Cortex of kidney (tissue), 1 donor: ENCODE data around the gene ADAMTS3.
"Not testable (repeated sequence)": the region's sequence is repeated elsewhere in the genome, so short reads cannot be mapped to it uniquely, and the experiment has no call there.

Experiments
- DNase-seq: peaks from one replicate; lab custom pipeline; 2025; lab: John Stamatoyannopoulos, UW

ADAMTS3 gene

DNA sequence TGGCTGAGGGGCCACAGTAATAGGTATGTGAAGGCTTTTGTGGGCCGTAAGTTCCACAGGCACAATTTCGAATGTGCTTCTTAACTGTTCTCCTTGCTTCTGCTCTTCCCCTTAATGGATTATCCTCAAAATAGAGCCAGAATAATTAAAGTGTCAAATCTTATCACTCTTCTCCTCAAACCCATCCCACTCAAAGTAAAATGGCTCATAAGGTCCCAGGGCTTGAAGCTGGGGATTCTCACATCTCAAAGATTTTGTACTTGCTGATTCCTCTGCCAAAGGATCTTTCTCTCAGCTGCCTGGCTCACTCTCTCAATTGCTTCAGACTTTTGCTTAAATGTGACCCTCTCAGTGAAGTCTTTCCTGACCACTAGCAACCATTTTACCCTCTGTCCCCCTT is 16.6 kb downstream of the ADAMTS3 start:
- DNase-seq: no peak

DNA sequence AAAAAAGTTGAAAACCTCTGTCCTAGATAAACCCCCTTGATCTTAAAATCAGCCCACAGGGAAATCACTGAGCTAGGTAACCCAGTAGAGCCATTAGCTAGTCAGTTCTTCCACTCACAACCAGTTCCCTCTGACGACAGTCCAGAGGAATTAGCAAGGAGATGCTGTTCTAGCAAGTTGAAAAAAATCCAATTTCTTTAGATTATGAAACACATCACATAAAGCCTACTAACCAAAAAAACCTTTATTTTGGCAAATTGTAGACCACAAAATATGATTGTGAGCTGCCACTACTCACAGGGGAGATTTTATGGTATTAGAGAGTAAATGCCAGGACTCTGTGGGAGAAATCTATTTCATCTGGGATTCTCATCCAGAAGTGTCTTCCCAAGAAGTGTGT is 22.6 kb downstream of the ADAMTS3 start:
- DNase-seq: no peak

DNA sequence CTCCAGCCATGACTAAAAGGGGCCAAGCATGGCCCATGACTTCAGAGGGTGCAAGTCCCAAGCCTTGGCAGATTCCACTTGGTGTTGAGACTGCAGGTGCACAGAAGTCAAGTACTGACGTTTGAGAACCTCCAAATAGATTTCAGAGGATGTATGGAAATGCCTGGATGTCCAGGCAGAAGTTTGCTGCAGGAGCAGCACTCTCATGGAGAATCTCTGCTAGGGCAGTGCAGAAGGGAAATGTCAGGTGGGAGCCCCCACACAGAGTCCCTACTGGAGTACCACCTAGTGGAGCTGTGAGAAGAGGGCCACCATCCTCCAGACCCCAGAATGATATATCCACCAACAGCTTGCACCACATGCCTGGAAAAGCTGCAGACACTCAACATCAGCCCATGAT is 28.3 kb downstream of the ADAMTS3 start:
- not testable (repeated sequence) for DNase-seq

DNA sequence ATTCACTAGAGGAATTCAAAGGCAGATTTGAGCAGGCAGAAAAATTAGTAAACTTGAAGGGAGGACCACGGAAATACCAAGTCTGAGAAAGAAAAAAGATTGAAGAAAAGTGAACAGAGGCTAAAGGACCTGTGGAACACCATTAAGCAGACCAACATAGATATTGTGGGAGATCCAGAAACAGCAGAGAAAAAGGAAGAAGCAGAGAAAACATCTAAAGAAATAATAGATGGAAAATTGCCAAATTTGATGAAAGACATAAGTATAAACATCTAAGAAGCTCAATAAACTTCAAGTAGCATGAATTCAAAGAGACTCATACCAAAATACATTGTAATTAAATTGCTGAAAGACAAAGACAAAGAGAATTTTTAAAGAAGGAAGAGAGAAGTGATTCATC is 31.0 kb downstream of the ADAMTS3 start:
- DNase-seq: no peak

DNA sequence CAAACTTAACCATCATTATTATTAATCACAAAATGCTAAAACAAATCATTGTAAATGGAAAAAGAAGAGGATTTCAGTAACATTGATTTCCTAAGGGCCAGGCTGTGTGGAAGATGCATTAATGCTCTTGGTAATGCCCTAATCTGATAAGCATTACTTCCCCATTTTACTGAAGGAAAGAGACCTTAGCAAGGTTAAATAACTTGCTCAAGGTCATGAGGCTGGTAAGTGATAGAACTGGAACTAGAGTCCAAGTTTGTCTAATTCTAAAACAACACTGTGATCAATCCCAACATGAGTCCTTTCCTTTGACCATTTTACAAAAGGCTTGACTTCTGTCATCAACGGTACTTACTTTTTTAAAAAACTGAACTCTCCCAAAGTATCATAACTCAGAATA is 32.6 kb downstream of the ADAMTS3 start:
- no peak for DNase-seq

DNA sequence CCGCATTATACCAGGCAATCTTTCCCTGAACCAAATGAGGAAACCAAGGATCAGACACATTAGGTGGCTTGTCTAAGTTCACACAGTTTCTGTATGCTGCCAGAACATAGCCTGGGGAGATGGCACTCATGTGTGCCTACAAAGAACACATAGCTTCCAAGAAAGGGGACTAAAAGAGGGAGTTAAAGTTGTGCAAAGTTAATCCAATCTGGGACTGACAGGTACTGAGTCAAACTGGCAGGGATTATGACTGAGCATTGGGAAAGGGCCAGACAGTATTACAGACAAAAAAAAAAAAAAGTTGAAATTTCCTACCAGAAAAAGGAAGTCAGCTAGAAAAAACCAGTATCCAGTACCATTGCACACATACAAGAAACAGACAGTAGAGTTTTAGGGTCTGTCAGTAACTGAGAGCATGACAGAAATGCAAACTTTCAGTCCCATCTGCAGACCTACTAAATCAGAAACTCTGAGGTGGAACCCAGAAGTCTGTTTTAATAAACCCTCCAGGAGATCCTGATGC is 37.2 kb downstream of the ADAMTS3 start:
- DNase-seq: no peak

DNA sequence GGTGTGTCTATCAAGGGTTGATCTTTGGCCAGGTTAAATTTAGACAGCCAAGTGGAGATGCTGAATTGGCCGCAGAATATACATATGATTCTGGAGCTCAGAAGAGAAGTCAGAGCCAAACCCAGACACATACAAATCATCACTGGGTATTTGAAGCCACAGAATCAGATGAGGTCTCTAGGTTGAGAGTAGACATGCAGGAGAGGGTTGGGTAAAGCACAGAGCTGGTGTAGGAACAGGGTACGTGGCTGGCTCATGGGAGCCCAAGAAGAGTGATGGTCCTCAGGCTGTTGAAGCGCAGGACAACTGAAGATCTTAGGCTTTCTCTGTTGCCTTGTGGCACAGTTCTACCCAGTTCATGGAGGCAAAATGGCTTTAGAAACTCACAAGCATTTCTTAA is 37.7 kb downstream of the ADAMTS3 start:
- DNase-seq: no peak

DNA sequence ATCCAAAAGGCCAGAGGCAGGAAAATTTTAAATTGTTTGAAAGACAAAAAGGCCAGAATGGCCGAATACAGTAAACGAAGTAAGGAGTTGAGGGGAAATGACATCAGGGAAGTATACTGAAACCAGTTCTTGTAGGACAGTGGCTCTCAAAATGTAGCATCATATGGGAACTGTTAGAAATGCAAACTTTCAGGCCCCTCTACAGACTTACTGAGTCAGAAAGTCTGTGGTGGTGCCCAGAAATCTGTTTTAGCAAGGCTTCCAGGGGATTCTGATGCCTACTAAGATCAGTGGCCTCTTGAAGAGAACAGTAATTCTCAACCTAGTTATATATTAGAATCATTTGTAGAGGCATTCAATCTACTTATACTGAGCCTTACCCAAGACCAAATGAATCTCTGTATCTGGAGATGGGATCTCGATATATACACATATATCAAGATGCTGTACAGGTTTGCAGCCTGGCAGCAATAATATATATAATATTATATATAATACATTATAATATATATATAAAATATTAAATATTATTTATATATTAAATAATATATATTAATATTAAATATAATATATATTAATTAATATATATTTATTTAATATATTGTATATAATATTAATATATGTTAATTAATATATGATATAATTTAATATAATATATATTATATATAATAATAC is 39.7 kb downstream of the ADAMTS3 start:
- no peak for DNase-seq

DNA sequence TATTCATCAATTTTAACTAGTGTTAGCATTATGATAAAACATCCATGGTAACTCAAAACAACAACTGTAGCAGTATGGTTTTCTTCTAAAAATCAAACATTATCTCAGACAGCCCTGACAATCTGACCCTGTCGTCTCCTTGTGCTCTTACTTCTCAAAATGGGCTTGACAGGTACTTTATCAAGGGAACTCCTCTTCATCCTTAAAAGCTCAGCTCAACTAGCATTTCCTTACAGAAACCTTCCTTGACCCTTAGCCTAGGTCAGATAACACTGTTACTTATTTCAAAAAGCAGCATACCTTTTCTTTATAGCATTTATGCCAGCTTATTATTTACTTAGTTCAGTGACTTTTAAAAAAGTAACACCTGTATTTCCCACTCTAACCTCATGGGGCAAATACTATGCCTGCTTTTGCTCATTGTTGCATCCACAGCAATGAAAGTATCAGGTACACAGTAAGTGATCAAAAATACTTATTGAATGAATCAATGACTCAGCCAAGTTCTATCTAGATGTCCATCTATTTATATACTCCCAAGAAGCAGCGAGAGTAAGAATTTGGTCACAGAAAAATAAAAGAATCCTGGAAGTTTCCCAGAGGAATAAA is 41.9 kb downstream of the ADAMTS3 start:
- DNase-seq: no peak

DNA sequence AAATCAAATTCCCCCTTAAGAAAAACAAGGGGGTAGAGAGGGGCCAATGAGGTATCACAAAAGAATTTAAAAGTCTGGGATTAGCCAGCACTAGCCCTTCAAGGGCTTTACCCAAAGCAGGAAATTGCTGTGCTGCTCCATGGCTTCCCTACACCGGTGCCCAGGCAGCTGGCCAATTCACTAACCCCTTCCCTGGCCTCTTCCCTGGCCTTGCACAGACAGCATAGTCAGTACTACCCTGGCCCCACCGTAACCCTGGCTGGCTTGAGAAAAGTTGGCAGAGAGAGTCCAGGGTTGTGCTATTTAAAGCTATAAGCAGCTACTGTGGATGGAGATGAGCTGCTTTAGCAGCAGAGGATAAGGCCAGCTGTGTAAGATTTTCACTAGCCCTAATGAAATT is 43.1 kb downstream of the ADAMTS3 start:
- no peak for DNase-seq

DNA sequence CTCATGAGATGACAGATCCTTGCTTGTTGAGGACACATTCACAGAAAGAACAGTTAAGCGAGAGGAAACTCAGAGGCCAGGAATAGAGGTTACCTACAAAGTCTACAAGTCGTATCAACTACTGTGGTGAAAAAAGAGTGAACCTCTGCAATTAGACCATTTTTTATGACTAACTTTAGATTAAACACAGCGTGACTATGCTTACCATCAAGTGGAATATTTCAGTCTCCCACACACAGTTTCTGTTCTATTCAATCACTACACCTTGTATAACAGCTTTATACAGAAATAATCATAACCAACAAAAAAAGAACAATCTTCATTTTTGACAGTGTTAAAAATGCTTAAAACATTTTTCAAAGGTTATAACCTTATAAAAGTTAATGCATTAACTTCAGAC is 46.6 kb downstream of the ADAMTS3 start:
- no peak for DNase-seq

DNA sequence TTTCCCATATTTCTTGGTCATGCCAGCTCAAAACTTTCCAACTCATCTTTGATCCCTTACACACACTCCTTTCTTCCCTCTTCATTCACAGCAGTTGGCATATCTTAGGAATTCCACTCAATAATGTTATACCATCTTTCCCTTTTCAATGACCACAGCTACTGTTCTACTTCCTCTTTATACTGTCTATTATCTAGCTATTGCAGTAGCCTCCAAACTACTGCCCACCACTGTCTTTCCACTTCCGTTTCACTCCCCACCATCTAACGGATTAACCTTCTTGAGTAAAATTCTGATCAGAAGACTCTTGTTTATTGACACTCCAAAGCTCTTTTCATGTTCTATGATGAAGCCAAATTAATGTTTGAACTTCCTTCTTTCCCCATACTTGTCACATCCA is 55.8 kb downstream of the ADAMTS3 start:
- DNase-seq: no peak

DNA sequence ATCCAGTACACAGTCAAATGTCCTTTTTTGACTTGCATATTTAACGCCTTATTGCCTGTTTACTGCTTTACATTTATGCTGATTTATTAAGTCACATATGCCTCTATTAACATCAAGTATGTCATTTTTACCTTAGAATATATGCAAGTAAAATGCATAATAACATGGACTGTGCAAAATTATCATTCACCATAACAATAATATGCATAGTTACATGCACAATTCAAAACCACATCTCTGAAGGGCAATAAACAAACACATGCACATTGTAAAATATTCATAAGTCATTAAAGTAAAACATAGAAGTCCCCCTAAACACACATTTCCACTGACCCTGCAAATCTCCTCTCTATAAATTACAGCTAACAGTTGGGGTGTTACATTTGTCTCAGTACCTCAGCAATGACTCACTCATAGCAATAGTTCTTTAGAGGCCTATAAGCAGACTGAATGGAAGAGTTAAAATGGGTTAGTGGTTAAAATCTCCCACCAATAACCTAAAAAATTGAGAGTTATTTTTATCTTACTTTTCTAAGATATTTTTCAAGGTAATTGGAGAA is 61.1 kb downstream of the ADAMTS3 start:
- no peak for DNase-seq

DNA sequence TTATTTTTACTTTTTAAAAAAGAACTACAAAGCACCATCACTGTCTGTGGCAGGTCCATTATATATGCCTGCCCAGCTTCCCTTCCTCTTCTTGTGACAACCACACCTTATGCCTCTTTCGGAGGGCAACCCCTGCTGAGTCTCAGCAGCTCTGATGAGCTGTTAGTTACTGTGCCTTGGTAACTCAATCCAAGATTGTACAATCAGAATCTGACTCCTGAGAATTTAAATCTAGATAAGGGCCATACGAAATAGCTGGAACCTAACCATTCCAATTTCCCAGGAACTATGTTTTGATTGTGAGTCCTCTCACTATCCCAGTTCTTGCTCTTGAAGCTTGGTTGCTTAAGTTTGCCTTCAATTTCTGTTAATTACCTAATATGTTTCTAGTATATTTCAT is 61.9 kb downstream of the ADAMTS3 start:
- no peak for DNase-seq

DNA sequence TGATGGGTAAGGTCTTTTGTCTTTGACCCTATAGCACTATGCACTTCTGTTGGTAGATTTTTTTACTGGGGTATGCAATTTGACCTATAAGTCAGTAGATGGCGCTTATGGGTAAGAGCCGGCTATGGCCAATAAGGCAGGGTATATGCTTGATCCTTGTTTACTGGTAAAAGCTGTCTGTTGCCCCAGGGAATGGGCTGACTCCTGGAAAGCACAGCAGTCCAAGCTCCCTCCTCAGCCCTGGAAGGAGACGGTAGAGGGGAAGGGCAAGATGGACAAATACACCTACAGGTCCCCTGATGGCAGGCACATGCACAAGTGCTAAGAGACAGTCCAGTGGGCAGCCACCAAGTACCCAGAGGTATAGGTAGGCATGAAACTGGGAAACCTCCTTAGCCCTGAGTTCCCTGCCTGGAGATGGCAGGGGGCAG is 63.7 kb downstream of the ADAMTS3 start:
- no peak for DNase-seq

DNA sequence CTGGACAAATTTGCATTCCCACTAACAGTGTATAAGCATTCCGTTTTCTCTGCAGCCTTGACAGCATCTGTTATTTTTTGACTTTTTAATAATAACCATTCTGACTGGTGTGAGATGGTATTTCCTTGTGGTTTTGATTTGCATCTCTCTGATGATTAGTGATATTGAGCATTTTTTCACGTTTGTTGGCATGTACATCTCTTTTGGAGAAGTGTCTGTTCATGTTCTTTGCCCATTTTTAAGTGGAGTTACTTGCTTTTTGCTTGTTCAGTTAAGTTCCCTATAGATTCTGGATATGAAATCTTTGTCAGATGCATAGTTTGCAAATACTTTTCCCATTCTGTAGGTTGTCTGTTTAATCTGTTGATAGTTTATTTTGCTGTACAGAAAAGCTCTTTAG is 68.8 kb downstream of the ADAMTS3 start:
- no peak for DNase-seq

DNA sequence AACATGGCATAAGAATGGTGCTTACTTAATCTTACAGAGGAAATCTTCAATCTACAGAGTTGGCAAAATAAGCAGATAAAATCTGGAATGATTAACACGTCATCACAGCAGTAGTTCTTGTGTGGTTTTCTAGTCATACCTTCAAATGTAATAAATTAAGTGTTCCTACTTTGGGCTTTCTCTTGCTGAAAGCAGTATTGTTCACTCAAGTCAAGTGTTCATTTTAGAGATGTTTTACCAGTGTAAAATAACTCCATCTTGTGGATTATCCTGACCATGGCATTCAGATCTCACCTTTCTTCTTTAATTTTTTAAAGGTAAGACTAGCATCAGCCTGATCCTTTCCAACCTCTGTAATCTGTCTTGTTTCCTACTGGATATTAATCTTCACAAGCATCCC is 72.9 kb downstream of the ADAMTS3 start:
- DNase-seq: no peak

DNA sequence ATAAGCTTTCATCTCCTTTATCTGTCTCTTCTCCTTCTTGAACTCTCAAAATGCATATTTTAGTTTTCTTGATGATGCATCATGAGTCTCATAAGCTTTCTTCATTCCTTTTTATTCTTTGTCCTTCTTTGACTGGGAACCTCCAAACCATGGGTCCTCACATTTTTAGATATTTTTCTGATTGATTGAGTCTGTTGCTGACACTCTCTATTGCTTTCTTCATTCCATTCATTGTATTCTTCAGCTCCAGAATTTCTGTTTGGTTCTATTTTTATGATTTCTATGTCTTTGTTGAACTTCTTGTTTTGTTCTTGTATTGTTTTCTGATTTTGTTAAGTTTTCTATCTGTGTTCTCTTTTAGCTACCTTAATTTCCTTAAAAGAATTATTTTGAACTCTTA is 74.9 kb downstream of the ADAMTS3 start:
- DNase-seq: no peak

DNA sequence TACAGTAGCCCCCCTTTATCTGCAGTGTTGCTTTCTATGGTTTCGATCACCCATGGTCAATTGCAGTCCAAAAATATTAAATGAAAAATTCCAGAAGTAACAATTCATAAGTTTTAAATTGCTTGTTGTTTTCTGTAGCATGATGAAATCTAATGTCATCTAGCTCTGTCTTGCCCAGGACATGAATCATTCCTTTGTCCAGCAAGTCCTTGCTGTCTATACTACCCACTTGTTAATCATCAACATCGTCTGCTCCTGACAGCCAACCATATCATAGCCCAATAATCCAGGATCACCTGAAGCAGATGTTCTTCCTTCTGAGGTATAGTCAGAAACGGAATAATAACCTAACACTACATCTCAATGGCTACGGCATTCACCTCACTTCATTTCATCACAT is 79.8 kb downstream of the ADAMTS3 start:
- DNase-seq: no peak

DNA sequence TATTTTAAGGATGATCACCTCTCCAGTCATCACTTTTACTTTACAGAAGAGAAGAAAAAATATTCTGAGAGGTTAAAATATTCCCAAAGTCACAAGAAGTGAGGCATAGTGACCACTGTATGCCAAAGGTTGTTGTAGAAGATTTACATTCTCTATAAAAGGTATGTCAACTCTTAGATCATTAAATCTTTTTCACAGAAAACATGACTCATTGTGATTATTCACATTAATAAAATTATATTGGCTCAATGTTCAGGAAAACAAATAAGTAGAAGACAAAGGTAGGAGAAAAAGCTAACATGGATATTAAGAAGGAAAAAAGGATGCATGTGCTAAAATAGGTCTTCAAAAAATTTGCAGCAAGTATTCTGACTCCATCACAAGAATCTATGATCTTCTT is 82.0 kb downstream of the ADAMTS3 start:
- DNase-seq: no peak

DNA sequence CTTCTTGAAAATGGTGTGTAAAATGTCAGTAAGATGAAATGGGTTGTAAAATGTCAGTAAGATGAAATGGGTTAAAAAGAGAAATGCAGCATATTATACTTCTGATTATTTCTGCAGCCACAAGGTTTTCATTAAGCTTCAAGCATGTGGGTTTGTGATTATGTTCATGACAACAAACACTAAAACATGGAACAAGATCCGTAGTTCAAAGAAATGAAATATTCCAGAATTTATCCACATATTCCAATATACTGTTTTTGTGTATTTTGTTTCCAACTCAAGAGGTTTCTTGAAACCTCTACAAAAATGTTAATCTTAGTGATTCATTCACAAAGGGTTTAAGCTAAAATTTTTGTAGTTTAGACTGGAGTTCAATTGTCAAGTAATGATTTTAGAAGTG is 84.0 kb downstream of the ADAMTS3 start:
- DNase-seq: no peak

DNA sequence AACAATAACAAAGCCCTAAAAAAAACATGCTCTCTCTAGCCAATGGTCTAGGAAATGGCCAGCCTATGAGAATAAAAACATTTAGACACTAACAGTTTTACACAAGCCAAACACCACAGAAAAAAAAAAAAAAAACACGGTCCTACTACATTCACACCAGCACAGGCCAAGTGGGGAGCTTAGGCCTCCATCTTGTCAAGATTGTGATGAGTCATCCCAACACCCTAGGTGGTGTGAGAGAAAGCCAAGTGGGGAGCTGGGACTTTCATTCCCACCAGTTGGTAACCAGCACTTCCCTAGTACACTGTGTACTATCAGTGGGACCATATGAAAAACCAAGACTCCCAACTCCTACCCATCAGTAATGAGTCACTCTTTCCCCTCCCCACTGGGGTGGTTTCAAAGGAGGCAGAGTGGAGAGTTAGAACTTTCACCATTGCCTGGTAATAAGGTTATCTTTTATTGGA is 95.6 kb downstream of the ADAMTS3 start:
- DNase-seq: no peak

DNA sequence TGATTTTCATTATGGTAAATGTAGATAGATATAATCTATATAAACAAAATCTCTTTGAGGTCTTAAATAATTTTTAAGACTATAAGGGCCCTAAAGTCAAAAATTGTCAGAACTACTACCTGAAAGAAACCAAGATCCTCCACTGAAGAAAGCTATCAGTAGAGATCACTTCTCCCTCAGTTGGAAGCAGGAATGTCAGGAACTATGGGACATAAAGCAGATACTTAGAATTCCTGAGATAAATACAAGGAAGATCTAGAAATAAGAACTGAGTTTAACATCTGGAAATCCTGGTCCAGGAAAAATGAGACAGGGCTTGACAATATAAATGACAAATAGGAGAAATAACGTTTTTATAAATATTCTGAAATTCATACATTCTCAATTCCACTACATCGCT is 97.2 kb downstream of the ADAMTS3 start:
- DNase-seq: no peak
